NCI-H345 (cell line): ENCODE data around the gene ZNF436.

Source experiments
- DNase-seq: peaks from one replicate; lab custom pipeline; 2025; lab: John Stamatoyannopoulos, UW

Gene ZNF436

GRCh38 chr1:23369335-23370013 is at the start of gene ZNF436:
ZNF436 (minus strand) TSS chr1:23369836; CDS start chr1:23368005, 1,831 bp downstream.
- DNase-seq: peak; percentile 94

GRCh38 chr1:23419180-23419579 is 49.5 kb upstream of the ZNF436 start:
- DNase-seq: no peak

GRCh38 chr1:23417570-23417969 is 47.9 kb upstream of the ZNF436 start:
- peak; percentile 43 for DNase-seq

DNA sequence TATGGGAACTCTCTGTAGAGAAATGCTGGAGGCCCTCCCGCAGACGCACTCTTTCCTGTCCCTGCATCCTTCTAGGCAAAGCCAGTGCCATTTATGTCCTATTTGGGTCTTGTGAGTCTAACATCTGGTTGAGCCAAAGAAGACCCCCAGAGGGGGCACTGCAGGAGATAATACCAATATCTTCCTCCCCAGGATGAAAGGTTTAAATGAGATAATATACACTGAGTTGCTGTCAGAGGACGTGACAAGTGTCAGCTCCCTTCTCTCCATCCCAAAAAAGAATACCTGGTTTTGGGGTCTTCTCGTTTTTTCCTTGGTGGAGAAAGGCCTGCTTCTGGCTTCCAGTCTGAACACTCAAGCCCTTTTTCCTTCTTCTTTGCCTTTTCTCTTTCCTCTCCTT is 47.3 kb upstream of the ZNF436 start:
- no peak for DNase-seq

DNA sequence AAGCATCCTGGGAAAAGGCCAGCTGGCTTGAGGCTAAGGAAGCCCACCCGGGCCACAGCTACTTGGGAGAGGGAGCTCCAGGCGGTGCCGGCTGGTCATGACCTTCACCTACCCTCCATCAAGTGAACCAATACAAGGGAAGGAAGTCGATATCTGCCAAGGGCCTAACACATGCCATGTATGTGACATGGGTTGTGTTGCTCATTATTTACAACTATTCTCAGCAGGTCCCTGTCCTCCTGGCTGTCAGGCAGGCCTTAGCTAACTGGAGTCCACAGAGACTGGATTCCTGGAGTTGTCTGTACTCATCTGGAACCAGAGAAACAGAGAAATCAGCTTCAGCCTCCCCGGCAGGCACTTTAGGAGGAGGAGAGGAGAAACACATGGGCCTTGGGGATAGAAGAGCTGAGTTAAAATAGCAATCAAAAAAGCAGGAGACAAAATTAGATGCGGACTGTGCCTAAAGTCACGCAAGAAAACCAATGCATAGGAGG is 39.2 kb upstream of the ZNF436 start:
- no peak for DNase-seq

GRCh38 chr1:23407016-23407630 is 37.5 kb upstream of the ZNF436 start:
- DNase-seq: no peak

DNA sequence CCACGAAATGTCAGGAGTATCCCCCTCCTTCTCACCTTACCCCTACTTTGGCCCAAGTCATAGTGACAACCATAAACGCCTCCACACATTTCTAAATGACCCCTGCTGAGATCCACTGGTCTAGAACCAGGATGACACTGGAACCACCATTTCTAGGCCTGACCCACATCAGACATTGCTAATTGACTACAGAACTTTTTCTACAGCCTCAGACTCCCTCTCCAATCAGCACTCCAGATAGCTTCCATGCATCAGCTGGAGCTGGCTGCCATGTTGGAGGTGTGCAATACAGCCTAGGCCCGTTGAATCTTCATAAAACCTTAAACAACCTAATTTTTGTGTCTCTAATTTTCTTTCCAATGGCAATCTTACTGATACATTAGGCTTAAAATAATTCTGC is 36.3 kb upstream of the ZNF436 start:
- DNase-seq: no peak

DNA sequence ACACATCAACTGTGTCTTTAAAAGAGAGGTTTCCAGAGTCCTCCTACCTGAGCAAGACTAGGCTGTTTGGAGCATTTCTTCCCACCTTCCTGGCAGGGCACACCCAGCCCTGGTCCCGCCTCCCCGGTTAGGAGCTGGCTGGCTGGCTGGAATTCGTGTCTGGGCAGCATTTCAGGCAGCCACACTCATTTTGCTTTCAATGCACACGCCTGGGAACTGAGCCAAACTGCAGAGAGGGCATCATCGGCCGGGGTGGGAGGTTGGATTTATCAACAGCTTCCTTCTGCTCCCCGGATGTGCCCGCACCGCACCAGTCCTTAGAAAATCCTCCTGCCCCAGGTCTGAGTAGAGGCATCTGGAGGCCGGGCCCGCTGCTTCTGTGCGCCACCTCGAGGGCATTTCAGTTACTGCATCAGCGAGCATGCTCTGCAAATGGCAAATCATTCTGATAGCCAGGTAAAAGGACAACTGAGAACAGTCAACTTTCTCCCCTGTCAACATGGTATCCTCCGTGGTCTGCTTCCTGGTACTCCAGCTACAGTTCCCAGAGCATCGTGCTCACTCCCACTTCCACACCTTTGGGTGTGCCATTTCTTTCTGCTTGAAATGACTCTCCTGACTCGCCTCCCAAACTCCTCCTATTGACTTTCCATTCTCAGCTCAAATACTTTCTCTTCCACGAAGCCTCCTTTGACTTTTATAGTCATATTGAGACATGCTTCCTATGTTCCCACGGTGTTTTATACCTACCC is 34.3 kb upstream of the ZNF436 start:
- peak; percentile 99 for DNase-seq

GRCh38 chr1:23403355-23403734 is 33.7 kb upstream of the ZNF436 start:
- no peak for DNase-seq

DNA sequence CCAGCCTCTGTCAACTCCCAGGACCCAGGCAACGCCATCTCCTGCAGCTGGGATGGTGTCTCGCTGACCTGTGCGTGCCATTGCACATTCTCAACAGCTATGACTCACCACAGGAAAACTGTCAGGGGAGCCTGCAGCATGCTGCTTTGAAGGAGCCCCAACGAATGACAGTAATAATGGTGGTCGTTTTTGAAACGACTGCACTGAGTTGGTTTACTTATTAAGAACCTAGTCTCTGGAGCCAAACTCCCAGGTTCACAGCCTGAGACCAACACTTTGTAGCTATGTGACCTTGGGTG is 33.4 kb upstream of the ZNF436 start:
- no peak for DNase-seq

DNA sequence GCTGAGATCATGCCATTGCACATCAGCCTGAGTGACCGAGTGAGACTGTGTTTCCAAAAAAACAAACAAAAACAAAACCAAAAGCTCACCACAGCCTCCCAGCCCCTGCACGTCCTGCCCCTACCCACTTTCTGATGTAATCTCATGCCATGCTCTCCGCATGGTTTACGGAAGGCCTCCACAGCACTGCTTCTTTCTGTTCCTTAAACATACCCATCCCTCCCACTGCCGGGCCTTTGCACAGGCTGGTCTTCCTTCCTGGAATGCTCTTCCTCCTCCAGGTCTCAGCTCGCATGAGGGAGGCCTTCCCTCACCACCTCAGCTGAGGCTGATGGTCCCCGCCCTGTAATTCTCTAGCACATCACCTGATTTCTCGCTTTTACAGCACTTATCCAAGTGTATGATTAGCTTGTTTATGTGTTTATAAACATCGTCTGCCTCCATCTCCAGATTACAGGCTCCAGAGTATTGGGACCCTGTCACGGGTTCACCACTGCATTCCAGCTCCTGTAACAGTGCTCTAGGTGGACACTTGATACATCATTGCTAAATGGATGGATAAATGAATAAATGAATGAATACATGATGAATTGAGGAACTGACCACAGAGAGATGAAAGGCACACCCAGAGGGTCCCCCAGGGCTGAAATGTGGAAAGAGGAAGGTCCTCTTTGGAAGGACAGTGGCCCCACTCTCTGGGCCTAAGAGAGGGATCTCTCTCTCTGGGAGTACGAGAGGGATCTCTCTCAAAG is 32.8 kb upstream of the ZNF436 start:
- no peak for DNase-seq

GRCh38 chr1:23401313-23401712 is 31.7 kb upstream of the ZNF436 start:
- no peak for DNase-seq

DNA sequence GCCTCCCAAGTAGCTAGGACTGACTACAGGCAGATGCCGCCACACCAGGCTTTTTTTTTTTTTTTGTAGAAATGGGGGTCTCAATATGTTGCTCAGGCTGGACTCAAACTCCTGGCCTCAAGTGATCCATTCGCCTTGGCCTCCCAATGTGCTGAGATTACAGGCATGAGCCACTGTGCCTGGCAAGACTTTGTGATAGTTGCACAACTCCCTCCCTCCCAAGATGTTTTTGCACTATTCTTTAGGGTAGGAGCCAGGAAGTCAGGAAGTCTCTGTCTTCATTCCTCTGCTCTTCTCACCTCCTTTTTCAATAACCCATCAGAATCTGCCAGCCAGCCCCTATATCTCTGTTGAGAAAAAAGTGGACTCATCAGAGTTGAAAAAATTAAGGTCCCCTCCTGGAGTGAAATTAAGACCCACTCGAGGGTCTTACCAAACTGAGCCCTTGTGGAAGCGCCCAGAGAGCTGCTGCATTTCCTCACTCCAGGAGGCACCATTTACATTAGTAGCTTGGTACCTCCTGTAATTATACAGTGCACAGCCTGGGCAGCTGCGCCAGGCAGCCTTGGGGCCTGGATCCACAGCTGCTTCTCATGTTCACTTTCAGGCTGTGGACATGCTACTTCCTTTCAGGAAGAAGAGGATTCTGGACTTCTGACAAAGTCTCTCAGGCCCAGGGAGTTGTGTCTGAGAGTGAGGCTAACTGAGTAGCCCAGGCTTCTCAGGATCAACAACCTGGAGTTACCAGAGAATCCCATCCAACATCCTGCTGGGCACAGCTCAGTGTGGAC is 30.9 kb upstream of the ZNF436 start:
- DNase-seq: no peak

DNA sequence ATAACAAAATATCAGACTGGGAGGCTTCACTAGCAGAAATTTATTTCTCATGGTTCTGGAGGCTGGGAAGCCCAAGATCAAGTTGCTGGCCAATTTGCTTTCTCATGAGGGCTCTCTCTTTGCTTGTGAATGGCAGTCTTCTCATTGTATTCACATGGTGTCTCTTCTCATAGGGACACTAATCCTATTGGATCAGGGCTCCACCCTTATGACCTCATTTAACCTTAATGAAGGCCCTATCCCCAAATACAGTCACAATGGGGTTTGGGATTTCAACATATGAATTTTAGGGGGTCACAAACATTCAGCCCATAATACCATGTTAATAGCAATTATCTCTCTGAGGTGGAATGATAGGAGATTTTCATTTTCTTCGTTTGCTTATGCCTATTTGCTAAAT is 29.6 kb upstream of the ZNF436 start:
- DNase-seq: no peak

DNA sequence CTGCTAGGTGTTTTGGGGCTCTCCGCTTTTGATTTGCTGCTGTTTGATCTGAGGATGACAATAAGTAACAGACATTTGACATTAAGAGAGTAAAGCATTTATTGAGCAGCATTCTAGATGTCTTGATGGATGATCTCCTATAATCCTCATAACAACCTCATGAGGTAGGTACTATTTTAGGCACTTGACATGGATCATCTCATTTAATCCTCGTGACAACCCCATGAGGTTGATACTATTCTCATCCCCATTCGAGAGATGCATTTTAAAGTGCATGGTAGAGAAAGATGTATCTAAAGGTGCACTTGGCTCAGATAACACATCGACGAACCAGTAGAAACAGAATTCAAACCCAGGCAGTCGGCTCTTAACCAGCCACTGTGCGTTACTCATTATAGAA is 28.3 kb upstream of the ZNF436 start:
- no peak for DNase-seq

DNA sequence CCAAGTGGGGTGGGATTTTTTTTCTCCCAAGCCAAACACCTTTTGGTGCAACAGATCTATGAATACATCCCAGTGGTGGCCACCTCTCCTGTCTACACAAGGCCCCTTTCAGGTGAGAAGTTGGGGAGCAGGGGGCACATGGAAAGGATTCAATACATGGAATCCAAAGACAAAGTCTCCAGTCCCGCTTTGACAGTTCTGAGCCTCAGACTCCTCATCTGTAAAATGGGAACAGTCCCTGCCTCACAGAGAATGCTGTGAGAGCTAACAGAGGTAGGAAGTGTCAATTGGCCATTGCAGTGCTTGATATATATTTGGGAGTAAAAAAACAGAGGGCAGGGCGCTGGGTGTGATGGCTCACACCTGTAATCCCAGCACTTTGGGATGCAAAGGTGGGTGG is 26.7 kb upstream of the ZNF436 start:
- DNase-seq: no peak

GRCh38 chr1:23395849-23396248 is 26.2 kb upstream of the ZNF436 start:
- DNase-seq: no peak

- no peak for DNase-seq
Measured at GRCh38 chr1:23395154-23395724, 25.6 kb upstream of the ZNF436 start.

DNA sequence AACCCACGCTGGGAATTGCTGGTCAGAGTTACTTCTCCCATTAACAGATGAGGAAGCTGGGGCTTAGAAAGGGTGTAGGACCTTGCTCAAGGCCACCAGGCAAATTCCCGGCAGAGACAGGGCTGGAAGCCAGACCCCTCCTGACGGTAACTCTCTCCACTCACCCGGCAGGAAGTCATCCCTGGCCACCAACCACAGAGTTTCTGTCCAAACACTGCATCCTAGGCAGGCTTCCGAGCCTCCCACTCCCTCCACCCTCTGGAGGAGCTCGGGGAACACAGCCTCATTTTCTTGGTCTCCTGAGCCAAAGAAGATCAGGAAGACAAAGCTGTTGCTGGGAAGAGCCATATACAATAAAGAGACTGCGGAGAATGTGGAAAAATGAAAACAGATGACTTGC is 25.0 kb upstream of the ZNF436 start:
- DNase-seq: no peak

- DNase-seq: no peak
Measured at GRCh38 chr1:23394181-23394580, 24.5 kb upstream of the ZNF436 start.

DNA sequence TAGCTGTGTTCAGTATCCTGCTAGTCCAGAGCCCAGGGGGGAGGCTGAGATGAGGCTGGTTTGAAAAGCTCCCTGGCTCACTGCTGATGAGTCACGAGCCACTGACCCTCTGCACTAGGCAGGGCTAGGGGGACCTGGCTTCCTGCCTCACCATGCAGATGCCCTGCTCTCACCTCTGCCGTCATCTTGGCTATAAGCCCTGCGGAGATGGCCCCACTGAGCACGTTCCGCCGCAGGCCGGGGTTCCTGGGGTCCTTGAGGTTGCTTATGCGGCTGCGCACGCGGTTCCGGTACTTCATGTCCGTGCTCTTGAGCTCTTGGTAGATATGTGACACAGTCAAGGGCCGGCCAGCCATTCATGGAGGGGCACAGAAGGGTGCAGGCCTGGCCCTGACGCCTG is 24.1 kb upstream of the ZNF436 start:
- no peak for DNase-seq
